ENCODE results near the gene LRRC59. TPM values are rescaled to one million over a fixed set of nuclear protein-coding genes. Genes with fewer than 3 reads are reported as not detected.

The LRRC59 gene
- total and polyA plus RNA-seq, 2 of the 8 experiments (the other 6 are each of a cell fraction or from before 2014, with no cell fraction given): 48.3 to 117 TPM

- no peak for TF ChIP-seq BCL11A (IDR thresholded peaks at IDR 0.05; ENCODE audit: low read depth in 2 of 2, low read length in 2 of 2)
- no peak for TF ChIP-seq KDM1A (IDR thresholded peaks at IDR 0.05; ENCODE audit: borderline replicate concordance, low read length)
- no peak for TF ChIP-seq FOSL1 (IDR thresholded peaks at IDR 0.05; ENCODE audit: insufficient read depth, low read depth, low read length)
- no peak for TF ChIP-seq EP300 (IDR thresholded peaks at IDR 0.05; ENCODE audit: borderline replicate concordance in 1 of 2, low read depth in 2 of 2, low read length in 2 of 2)
- TF ChIP-seq YY1 (IDR thresholded peaks at IDR 0.05; ENCODE audit: low read depth, low read length): no peak
- no peak for TF ChIP-seq CEBPB (IDR thresholded peaks at IDR 0.05; ENCODE audit: low read depth, low read length)
- no peak for TF ChIP-seq TBP (IDR thresholded peaks at IDR 0.05; ENCODE audit: low read depth, low read length)
- no peak for TF ChIP-seq CBX8 (IDR thresholded peaks at IDR 0.05; ENCODE audit: borderline replicate concordance, low read depth, low read length)
- no peak for TF ChIP-seq BRCA1 (IDR thresholded peaks at IDR 0.05; ENCODE audit: low read depth, low read length)
Measured at GRCh38 chr17:50423553-50424159, 26.3 kb upstream of the LRRC59 start (continued).
